H9 (cell line): ENCODE results near the gene OSTC. TPM values are rescaled to one million over a fixed set of nuclear protein-coding genes. Genes with fewer than 3 reads are reported as not detected.
A peak's percentile ranks its signal among the peaks of the same experiment; 100 is the strongest.

Experiments used
- DNase-seq: peaks from one replicate; pipeline ENCODE4 v3.0.0-alpha.2; 2017
- H2AFZ ChIP-seq: one replicate; pipeline ENCODE4 v1.6.1; 2013; ENCODE audit warnings: mild to moderate bottlenecking, low read length, control low read depth, moderate library complexity
- H2AK5ac ChIP-seq: 2 replicates; pipeline ENCODE4 v1.6.1; 2013; ENCODE audit warnings: low read length, control low read depth, mixed read lengths; ENCODE audit not compliant: insufficient read length
- H2BK120ac ChIP-seq: one replicate; pipeline ENCODE4 v1.6.1; 2013; ENCODE audit warnings: low read depth, mild to moderate bottlenecking, low read length, control low read depth, inconsistent platforms; ENCODE audit not compliant: poor library complexity, severe bottlenecking
- H2BK12ac ChIP-seq: 2 replicates; pipeline ENCODE4 v1.6.1; 2013; ENCODE audit warnings: low read length, control low read depth, mixed read lengths, low read depth; ENCODE audit not compliant: insufficient read length
- H2BK15ac ChIP-seq: 2 replicates; pipeline ENCODE4 v1.6.1; 2013; ENCODE audit warnings: low read depth, low read length, control low read depth
- H2BK20ac ChIP-seq: one replicate; pipeline ENCODE4 v1.6.1; 2013; ENCODE audit warnings: low read depth, mild to moderate bottlenecking, low read length, control low read depth, inconsistent platforms; ENCODE audit not compliant: poor library complexity, severe bottlenecking
- H2BK5ac ChIP-seq: 2 replicates; pipeline ENCODE4 v1.6.1; 2013; ENCODE audit warnings: low read length, control low read depth, mixed read lengths; ENCODE audit not compliant: insufficient read length
- H3K14ac ChIP-seq: 2 replicates; pipeline ENCODE4 v1.6.1; 2013; ENCODE audit warnings: low read length, control low read depth; ENCODE audit not compliant: insufficient read depth
- H3K18ac ChIP-seq: 2 replicates; pipeline ENCODE4 v1.6.1; 2013; ENCODE audit warnings: low read depth, mild to moderate bottlenecking, mixed read lengths, low read length, control low read depth; ENCODE audit not compliant: insufficient read length
- H3K23ac ChIP-seq: 2 replicates; pipeline ENCODE4 v1.6.1; 2013; ENCODE audit warnings: low read length, control low read depth, mixed read lengths, low read depth; ENCODE audit not compliant: insufficient read length
- H3K23me2 ChIP-seq: 2 replicates; pipeline ENCODE4 v1.6.1; 2013; ENCODE audit warnings: low read depth, mild to moderate bottlenecking, mixed read lengths, low read length, control low read depth; ENCODE audit not compliant: insufficient read length, poor library complexity, severe bottlenecking
- H3K27ac ChIP-seq: 2 replicates; pipeline ENCODE4 v1.5.1; 2013; ENCODE audit warnings: low read length, control low read depth, mixed read lengths, low read depth; ENCODE audit not compliant: insufficient read length
- H3K27me3 ChIP-seq: 2 replicates; pipeline ENCODE4 v1.6.1; 2013; ENCODE audit warnings: low read length, control low read depth, inconsistent platforms; ENCODE audit not compliant: insufficient read depth
- H3K4ac ChIP-seq: 2 replicates; pipeline ENCODE4 v1.6.1; 2013; ENCODE audit warnings: low read depth, mild to moderate bottlenecking, control low read depth, inconsistent platforms, low read length, moderate library complexity
- H3K4me1 ChIP-seq: 2 replicates; pipeline ENCODE4 v1.6.1; 2013; ENCODE audit warnings: low read length, control low read depth, inconsistent platforms; ENCODE audit not compliant: insufficient read depth
- H3K4me2 ChIP-seq: 2 replicates; pipeline ENCODE4 v1.6.1; 2013; ENCODE audit warnings: low read length, control low read depth, mixed read lengths; ENCODE audit not compliant: insufficient read length, insufficient read depth
- H3K56ac ChIP-seq: 2 replicates; pipeline ENCODE4 v1.6.1; 2013; ENCODE audit warnings: low read depth, mild to moderate bottlenecking, mixed read lengths, low read length, control low read depth; ENCODE audit not compliant: insufficient read length
- H3K79me1 ChIP-seq: 2 replicates; pipeline ENCODE4 v1.6.1; 2013; ENCODE audit warnings: low read depth, mild to moderate bottlenecking, moderate library complexity, low read length, control low read depth, inconsistent platforms; ENCODE audit not compliant: insufficient read depth, poor library complexity, severe bottlenecking
- H3K79me2 ChIP-seq: 2 replicates; pipeline ENCODE4 v1.6.1; 2013; ENCODE audit warnings: low read length, control low read depth, inconsistent platforms; ENCODE audit not compliant: insufficient read depth
- H3K9ac ChIP-seq: 2 replicates; pipeline ENCODE4 v1.6.1; 2013; ENCODE audit warnings: low read length, control low read depth, mixed read lengths; ENCODE audit not compliant: insufficient read length; ENCODE audit errors: extremely low read depth
- H3K9me3 ChIP-seq: one replicate; pipeline ENCODE4 v1.6.1; 2013; ENCODE audit warnings: low read depth, low read length, inconsistent platforms; ENCODE audit not compliant: control insufficient read depth
- H3T11ph ChIP-seq: one replicate; pipeline ENCODE4 v1.6.1; 2013; ENCODE audit warnings: mild to moderate bottlenecking, low read length, control low read depth, inconsistent platforms
- H4K20me1 ChIP-seq: one replicate; pipeline ENCODE4 v1.6.1; 2013; ENCODE audit not compliant: control insufficient read depth, insufficient read length, insufficient read depth
- H4K5ac ChIP-seq: 2 replicates; pipeline ENCODE4 v1.6.1; 2013; ENCODE audit warnings: low read depth, mild to moderate bottlenecking, mixed read lengths, low read length, control low read depth; ENCODE audit not compliant: insufficient read length
- H4K8ac ChIP-seq: replicated peaks from 2 replicates; pipeline ENCODE4 v1.6.1; 2013; ENCODE audit warnings: low read length, control low read depth, mixed read lengths, low read depth; ENCODE audit not compliant: insufficient read length
- H4K91ac ChIP-seq: 2 replicates; pipeline ENCODE4 v1.6.1; 2013; ENCODE audit warnings: low read depth, mild to moderate bottlenecking, moderate library complexity, mixed read lengths, low read length, control low read depth; ENCODE audit not compliant: insufficient read length
- H3K27ac Mint-ChIP-seq, 3 experiments: 2 replicates in 2 of 3; 3 replicates in 1 of 3; pipeline ENCODE4 v1.8.0; 2020 to 2021; ENCODE audit warnings: mixed read lengths in 3 of 3, mild to moderate bottlenecking in 1 of 3, moderate library complexity in 1 of 3
- H3K27me3 Mint-ChIP-seq: 2 replicates; pipeline ENCODE4 v1.8.0; 2021; ENCODE audit warnings: low read depth, mild to moderate bottlenecking, moderate library complexity, mixed read lengths
- H3K36me3 Mint-ChIP-seq, 3 experiments: 2 replicates in 2 of 3; 3 replicates in 1 of 3; pipeline ENCODE4 v1.8.0; 2020 to 2021; ENCODE audit warnings: low read depth in 3 of 3, mixed read lengths in 3 of 3; ENCODE audit not compliant: insufficient read depth in 1 of 3
- H3K4me1 Mint-ChIP-seq, 2 experiments: 2 replicates each; pipeline ENCODE4 v1.8.0; 2020; ENCODE audit warnings: mixed read lengths in 2 of 2
- H3K4me3 Mint-ChIP-seq, 2 experiments: 2 replicates in 1 of 2; 3 replicates in 1 of 2; pipeline ENCODE4 v1.8.0; 2020 to 2021; ENCODE audit warnings: mild to moderate bottlenecking in 2 of 2, mixed read lengths in 2 of 2, moderate library complexity in 1 of 2
- H3K9me3 Mint-ChIP-seq, 2 experiments: 2 replicates in 1 of 2; 3 replicates in 1 of 2; pipeline ENCODE4 v1.8.0; 2020; ENCODE audit warnings: mild to moderate bottlenecking in 2 of 2, mixed read lengths in 2 of 2, moderate library complexity in 1 of 2
- CTCF ChIP-seq: fragments of 200-600 bp; sonication (generic); conservative IDR thresholded peaks from 3 replicates; pipeline ENCODE4 v1.8.0; 2021; ENCODE audit warnings: antibody characterized with exemption, mild to moderate bottlenecking
- whole genome bisulfite sequencing: extraction: QIAGEN DNeasy Blood & Tissue Kit; methylation state at CpG from one replicate; pipeline ENCODE4 v1.1.7; 2013; ENCODE audit warnings: missing lambda C conversion rate, low lambda C conversion rate, mixed read lengths; ENCODE audit not compliant: insufficient read length; ENCODE audit errors: extremely low coverage; 5-methylcytosine and 5-hydroxymethylcytosine counted together
- total RNA-seq: library from RNA; stranded (reverse); gene quantifications from 2 replicates; pipeline ENCODE4 v1.2.1, GENCODE V29; 2021

Gene OSTC
- total RNA-seq, 1 experiment from 2014 or later: 130 TPM

DNA sequence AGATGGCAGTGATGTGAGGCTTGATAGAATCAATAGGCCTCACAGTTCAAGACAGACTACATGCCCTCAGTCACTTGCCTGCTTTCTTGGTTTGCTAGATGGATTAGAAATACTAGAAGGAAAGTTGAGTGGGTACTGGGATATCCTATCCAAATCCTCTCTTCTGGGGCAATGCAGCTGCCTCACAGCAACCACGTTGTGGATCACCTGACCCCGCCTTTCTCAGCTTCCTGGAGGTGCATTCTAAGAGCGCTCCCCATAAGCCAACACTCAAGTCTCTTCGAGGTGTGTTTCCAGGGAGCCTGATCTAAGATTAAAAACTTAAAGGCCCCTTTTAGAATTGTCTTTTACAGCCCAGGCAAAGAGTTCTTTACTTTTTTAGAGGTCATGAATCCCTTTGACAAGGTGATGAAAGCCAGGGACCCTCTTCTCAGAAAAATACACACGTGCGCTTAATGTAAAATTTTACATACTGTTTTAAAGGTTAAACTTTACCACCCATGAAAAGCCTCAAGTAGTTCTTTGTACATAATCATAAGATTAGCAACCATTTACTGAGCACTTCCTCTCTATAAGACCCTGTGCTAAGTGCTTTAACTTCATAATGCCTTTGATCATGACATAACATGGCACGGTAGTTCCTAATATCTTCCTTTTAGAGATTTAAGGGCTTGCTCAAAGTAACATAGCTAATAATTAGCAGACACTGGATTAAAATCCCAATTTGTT, 30.9 kb upstream of the OSTC start:
- peaks cover 3% of the 10 kb centered on the region for H3K79me1 ChIP-seq
- no peak overlapping the region for H3T11ph ChIP-seq
- Mint-ChIP-seq H3K36me3 (peaks cover 39 to 46% (median 40%) of the 10 kb centered on the region in 3 experiments), H3K27me3 (no peaks in the 10 kb centered on the region), H3K4me1 (peaks cover 25 to 28% of the 10 kb centered on the region in 2 experiments), H3K4me3 (peak overlapping the region; percentile 94 to 100; a peak in 4 of 5 replicates), H3K27ac (no peak overlapping the region), H3K9me3 (peaks cover 9 to 13% of the 10 kb centered on the region in 2 experiments)
- H3K79me2 ChIP-seq: peaks cover 15% of the 10 kb centered on the region; the same call in 1 of the 2 replicates
- H3K4ac ChIP-seq: no peak overlapping the region
- no peaks in the 10 kb centered on the region for H3K27me3 ChIP-seq
- no peak overlapping the region for H2BK15ac ChIP-seq
- no CpG with 5 or more reads among the region's 7 CpGs for WGBS
- H2BK120ac ChIP-seq: no peak overlapping the region
- H3K56ac ChIP-seq: no peak overlapping the region
- H4K8ac ChIP-seq: no peak overlapping the region
- no peaks in the 10 kb centered on the region for H4K20me1 ChIP-seq
- DNase-seq: no peak
- no peak overlapping the region for H3K14ac ChIP-seq
- H4K5ac ChIP-seq: no peak overlapping the region
- peak overlapping the region; percentile 83 for H2BK20ac ChIP-seq
- H3K27ac ChIP-seq: no peak overlapping the region
- peak overlapping the region; percentile 23 for H2AFZ ChIP-seq
- H2BK5ac ChIP-seq: no peak overlapping the region
- peak overlapping the region; percentile 86 for H3K4me2 ChIP-seq
- H3K23ac ChIP-seq: no peak overlapping the region
- no peaks in the 10 kb centered on the region for H3K9me3 ChIP-seq
- no peak overlapping the region for H2BK12ac ChIP-seq
- peaks cover 2% of the 10 kb centered on the region; the same call in 1 of the 2 replicates for H3K4me1 ChIP-seq
- no peak overlapping the region for H4K91ac ChIP-seq
- no peak overlapping the region for H3K9ac ChIP-seq
- H3K18ac ChIP-seq: no peak overlapping the region
- no peak for TF ChIP-seq CTCF
- H3K23me2 ChIP-seq: peaks cover 8% of the 10 kb centered on the region
- no peak overlapping the region for H2AK5ac ChIP-seq
